Heart left ventricle (tissue), 13 donors: ENCODE data around the gene ZDHHC1.

Experiments
- POLR2A ChIP-seq, 2 donors: fragments of 450-650 bp; IDR thresholded peaks; one replicate each; pipeline ENCODE4 v1.6.1; 2017; ENCODE audit warnings: antibody characterized with exemption in 2 of 2, mild to moderate bottlenecking in 2 of 2, moderate library complexity in 2 of 2
- TF ChIP-seq, protein P1 (sequence below), 12 donors: fragments of 200-600 bp; sonication (generic) in 4 of 12; IDR thresholded peaks; one replicate each; pipeline versions ENCODE4 v1.5.0 to v1.8.0; 2018 to 2022; ENCODE audit warnings: antibody characterized with exemption in 12 of 12, mild to moderate bottlenecking in 5 of 12
- donor health status: ischemic (EF 13 %, LVEDD 7.1; RV severe dilation, severe dysfunction).
- donor health status: DM: no; HTN: yes; CAD: no.
- donor health status: DM: no; HTN: no; CAD: no.
- donor health status: ischemic (EF 25% LVEDD 6.9; RV normal size, moderate dysfunction).
- donor health status: ischemic (EF 25% LVEDD 5.7; RV mildly dilated, moderate dysfunction).
- donor health status: ischemic (EF 35%, LVEDD 5.7; RV mildly dilated, moderate dysfunction).
- donor health status: nonischemic (EF 11% LVEDD 7.7; RV severe dilation, severe dysfunction).
- donor health status: DM: yes; HTN: yes; CAD: no.
- donor health status: PGD.
- donor health status: ischemic (EF 29% LVEDD 5.4; RV normal size, mild dysfunction).
- donor health status: nonischemic (EF 23%, LVEDD 6.1; RV moderate dilation, normal function).

DNA sequence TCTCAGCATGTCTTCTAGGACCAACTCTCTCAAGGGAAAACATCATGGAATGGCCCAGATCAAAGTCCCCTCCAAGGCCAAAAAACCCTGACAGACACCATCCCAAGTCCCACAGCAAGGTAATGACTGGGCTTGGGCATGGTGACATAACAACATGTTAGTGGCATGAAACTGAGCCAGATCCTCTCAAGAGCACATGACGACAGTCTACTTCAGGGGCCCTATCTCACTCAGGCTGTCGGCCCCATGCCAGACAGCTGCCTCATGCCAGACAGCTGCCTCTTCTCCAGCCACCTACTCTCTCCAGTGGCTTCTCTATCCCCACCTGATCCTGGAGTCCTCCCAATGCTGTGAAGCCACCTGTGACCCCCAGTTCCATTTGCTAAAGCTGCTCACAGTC lies 33.1 kb upstream of the ZDHHC1 start:
- TF ChIP-seq, protein P1, sequence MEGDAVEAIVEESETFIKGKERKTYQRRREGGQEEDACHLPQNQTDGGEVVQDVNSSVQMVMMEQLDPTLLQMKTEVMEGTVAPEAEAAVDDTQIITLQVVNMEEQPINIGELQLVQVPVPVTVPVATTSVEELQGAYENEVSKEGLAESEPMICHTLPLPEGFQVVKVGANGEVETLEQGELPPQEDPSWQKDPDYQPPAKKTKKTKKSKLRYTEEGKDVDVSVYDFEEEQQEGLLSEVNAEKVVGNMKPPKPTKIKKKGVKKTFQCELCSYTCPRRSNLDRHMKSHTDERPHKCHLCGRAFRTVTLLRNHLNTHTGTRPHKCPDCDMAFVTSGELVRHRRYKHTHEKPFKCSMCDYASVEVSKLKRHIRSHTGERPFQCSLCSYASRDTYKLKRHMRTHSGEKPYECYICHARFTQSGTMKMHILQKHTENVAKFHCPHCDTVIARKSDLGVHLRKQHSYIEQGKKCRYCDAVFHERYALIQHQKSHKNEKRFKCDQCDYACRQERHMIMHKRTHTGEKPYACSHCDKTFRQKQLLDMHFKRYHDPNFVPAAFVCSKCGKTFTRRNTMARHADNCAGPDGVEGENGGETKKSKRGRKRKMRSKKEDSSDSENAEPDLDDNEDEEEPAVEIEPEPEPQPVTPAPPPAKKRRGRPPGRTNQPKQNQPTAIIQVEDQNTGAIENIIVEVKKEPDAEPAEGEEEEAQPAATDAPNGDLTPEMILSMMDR (IDR thresholded peaks at IDR 0.05) = no peak
- no peak for TF ChIP-seq POLR2A (IDR thresholded peaks at IDR 0.05)
